Astrocyte (in vitro differentiated cells and primary cell): ENCODE measurements around the gene MGST3.

Experiments used
- CTCF ChIP-seq: IDR thresholded peaks from 2 replicates; pipeline ENCODE4 v1.5.1; 2011; ENCODE audit warnings: low read depth, mild to moderate bottlenecking, inconsistent platforms, low read length, moderate library complexity; ENCODE audit not compliant: insufficient read depth
- EZH2 ChIP-seq: IDR thresholded peaks from 2 replicates; pipeline ENCODE4 v1.6.1; 2012; ENCODE audit warnings: mild to moderate bottlenecking, low read length, inconsistent platforms; ENCODE audit not compliant: insufficient read depth

- TF ChIP-seq CTCF (no peak), EZH2 (no peak)
Measured at GRCh38 chr1:165605246-165605645, 25.8 kb upstream of the MGST3 start.
